K562 (cell line): ENCODE measurements around the gene CD68. TPM values are rescaled to one million over a fixed set of nuclear protein-coding genes. Genes with fewer than 3 reads are reported as not detected.

Source experiments
- BRD9 ChIP-seq: fragments of 450-650 bp; IDR thresholded peaks from 2 replicates; pipeline ENCODE4 v1.6.1; 2018; ENCODE audit warnings: low read depth; ENCODE audit not compliant: partially characterized antibody
- CBFA2T2 ChIP-seq: fragments of 450-650 bp; conservative IDR thresholded peaks from 2 replicates; pipeline ENCODE4 v1.6.1; 2017; ENCODE audit warnings: mild to moderate bottlenecking
- HDAC1 ChIP-seq, 2 experiments: fragments of 450-650 bp; IDR thresholded peaks; 2 replicates each; pipeline ENCODE4 v1.6.1; 2016 to 2017; ENCODE audit warnings: inconsistent platforms in 1 of 2, mild to moderate bottlenecking in 1 of 2, moderate library complexity in 1 of 2
- ILF3 ChIP-seq: fragments of 450-650 bp; IDR thresholded peaks from 2 replicates; pipeline ENCODE4 v1.6.1; 2018; ENCODE audit warnings: antibody characterized with exemption, mild to moderate bottlenecking, moderate library complexity, borderline replicate concordance
- KDM4B ChIP-seq, 2 experiments: fragments of 450-650 bp in 1 of 2; sonication (generic) in 1 of 2; IDR thresholded peaks; 2 replicates each; pipeline ENCODE4 v1.6.1; 2016 to 2017; ENCODE audit warnings: borderline replicate concordance in 2 of 2, antibody characterized with exemption in 1 of 2, low read depth in 1 of 2, mild to moderate bottlenecking in 1 of 2
- MXD1 ChIP-seq: fragments of 250-450 bp; sonication (Bioruptor Pico); IDR thresholded peaks from 2 replicates; pipeline ENCODE4 v1.8.0; 2021; ENCODE audit warnings: borderline replicate concordance, mild to moderate bottlenecking, moderate library complexity; ENCODE audit not compliant: poor library complexity, severe bottlenecking
- MYC ChIP-seq, 2 experiments: fragments of 250-450 bp in 1 of 2; sonication (Bioruptor Pico) in 1 of 2; IDR thresholded peaks; 2 replicates each; pipeline versions ENCODE4 v1.5.1 to v1.6.1; 2012 to 2021; ENCODE audit warnings: low read depth in 2 of 2, borderline replicate concordance in 1 of 2, improper control_type of control experiment in 1 of 2, low read length in 1 of 2, mild to moderate bottlenecking in 1 of 2, moderate library complexity in 1 of 2
- PHF20 ChIP-seq: fragments of 450-650 bp; IDR thresholded peaks from 2 replicates; pipeline ENCODE4 v1.6.1; 2018; ENCODE audit not compliant: partially characterized antibody
- SPI1 ChIP-seq: IDR thresholded peaks from 2 replicates; pipeline ENCODE4 v1.6.1; 2011; ENCODE audit warnings: low read depth, low read length, control low read depth, borderline replicate concordance
- TEAD1 ChIP-seq, 2 experiments: fragments of 450-650 bp in 1 of 2; sonication (generic) in 1 of 2; formaldehyde crosslinking; IDR thresholded peaks; 2 replicates each; pipeline versions ENCODE4 v1.4.0 to v1.8.0; 2020 to 2022; ENCODE audit warnings: mild to moderate bottlenecking in 2 of 2, missing genetic modification reagents in 1 of 2
- YY1 ChIP-seq, 3 experiments: IDR thresholded peaks; 2 replicates each; pipeline ENCODE4 v1.6.1; 2011; ENCODE audit warnings: low read length in 2 of 3, mild to moderate bottlenecking in 2 of 3, moderate library complexity in 2 of 3, borderline replicate concordance in 1 of 3, control low read depth in 1 of 3, low read depth in 1 of 3; ENCODE audit not compliant: insufficient read depth in 3 of 3, insufficient replicate concordance in 2 of 3, control insufficient read depth in 1 of 3, insufficient read length in 1 of 3; ENCODE audit errors: extremely low read depth in 1 of 3
- ZFX ChIP-seq: sonication (generic); formaldehyde crosslinking; IDR thresholded peaks from 2 replicates; pipeline ENCODE4 v1.8.0; 2022; ENCODE audit warnings: mild to moderate bottlenecking, missing genetic modification reagents, moderate library complexity
- ZNF224 ChIP-seq: sonication (generic); formaldehyde crosslinking; IDR thresholded peaks from 2 replicates; pipeline ENCODE4 v1.8.0; 2022; ENCODE audit warnings: mild to moderate bottlenecking, missing genetic modification reagents
- ZNF239 ChIP-seq: fragments of 250-450 bp; sonication (Bioruptor Pico); IDR thresholded peaks from 2 replicates; pipeline ENCODE4 v1.4.0; 2020; ENCODE audit warnings: mild to moderate bottlenecking
- polyA plus RNA-seq, 8 experiments: library from polyadenylated mRNA; depleted of rRNA in 4 of 8; stranded (reverse) in 5 of 8; unstranded in 3 of 8; fragments of >200 nt; fragmentation: Nextera tagmentation in 2 of 8; fragmentation: Illumina TruSeq in 1 of 8; extraction: Ambion mirVana in 2 of 8; extraction: Trizol in 1 of 8; gene quantifications; 2 replicates each; pipeline versions ENCODE4 v1.2.1 to v1.2.3, GENCODE V29; 2011 to 2014; ENCODE audit warnings: inconsistent platforms in 1 of 8, missing spikeins in 1 of 8
- total RNA-seq, 7 experiments: library from RNA; depleted of rRNA in 6 of 7; stranded (reverse); fragments of >200 nt in 6 of 7; fragmentation: Illumina TruSeq in 2 of 7; extraction: Trizol in 2 of 7; gene quantifications; 2 replicates each; pipeline versions ENCODE4 v1.2.1 to v1.2.3, GENCODE V29; 2011 to 2021; ENCODE audit warnings: low replicate concordance in 1 of 7
- TF ChIP-seq, protein P1 (sequence below): fragments of 450-650 bp; formaldehyde crosslinking; IDR thresholded peaks from 2 replicates; pipeline ENCODE4 v1.4.0; 2020; ENCODE audit warnings: mild to moderate bottlenecking
- TF ChIP-seq, protein P2 (sequence below): fragments of 450-650 bp; IDR thresholded peaks from 2 replicates; pipeline ENCODE4 v1.6.1; 2018; ENCODE audit not compliant: partially characterized antibody
- TF ChIP-seq, protein P3 (sequence below): fragments of 450-650 bp; IDR thresholded peaks from 2 replicates; pipeline ENCODE4 v1.6.1; 2014; ENCODE audit warnings: low read depth, mild to moderate bottlenecking, moderate library complexity, borderline replicate concordance

CD68 gene
- total and polyA plus RNA-seq, 9 of the 15 experiments (the other 6 are each of a cell fraction or from before 2014, with no cell fraction given), result 28.2 to 89.8 (median 37.7) TPM

GRCh38 chr17:7572338-7572587, 7.2 kb upstream of the CD68 start (continued):
- TF ChIP-seq SPI1 (peak; percentile 77), HDAC1 (IDR thresholded peaks at IDR 0.05) (0 out of 4 replicates have a peak, but pooled peaks of 1 of the 2 experiments have one; percentile 2), BRD9 (no peak), PHF20 (peak; percentile 35), ILF3 (no peak), KDM4B (IDR thresholded peaks at IDR 0.05; ENCODE audit: borderline replicate concordance in 2 of 2, low read depth in 1 of 2) (no peak), ZFX (peak; percentile 91), YY1 (IDR thresholded peaks at IDR 0.05; ENCODE audit: borderline replicate concordance in 1 of 3, control insufficient read depth in 1 of 3, extremely low read depth in 1 of 3, insufficient read depth in 3 of 3, insufficient read length in 1 of 3, insufficient replicate concordance in 2 of 3, low read depth in 1 of 3, low read length in 2 of 3) (peak; percentile 87 to 95 (median 95)), MXD1 (CRISPR knock-in tag) (peak; percentile 87), ZNF224 (no peak), ZNF239 (CRISPR knock-in tag) (no peak), CBFA2T2 (peak; percentile 54), MYC (IDR thresholded peaks at IDR 0.05; ENCODE audit: low read depth, low read length) (peak; percentile 100), MYC (CRISPR knock-in tag; IDR thresholded peaks at IDR 0.05; ENCODE audit: borderline replicate concordance, low read depth) (peak; percentile 76; the same call in 1 of the 2 replicates), TEAD1 (CRISPR knock-in tag; IDR thresholded peaks at IDR 0.05) (peak in 1 of 2 experiments; percentile 54; a peak in 1 of 4 replicates)
- TF ChIP-seq, protein P1, sequence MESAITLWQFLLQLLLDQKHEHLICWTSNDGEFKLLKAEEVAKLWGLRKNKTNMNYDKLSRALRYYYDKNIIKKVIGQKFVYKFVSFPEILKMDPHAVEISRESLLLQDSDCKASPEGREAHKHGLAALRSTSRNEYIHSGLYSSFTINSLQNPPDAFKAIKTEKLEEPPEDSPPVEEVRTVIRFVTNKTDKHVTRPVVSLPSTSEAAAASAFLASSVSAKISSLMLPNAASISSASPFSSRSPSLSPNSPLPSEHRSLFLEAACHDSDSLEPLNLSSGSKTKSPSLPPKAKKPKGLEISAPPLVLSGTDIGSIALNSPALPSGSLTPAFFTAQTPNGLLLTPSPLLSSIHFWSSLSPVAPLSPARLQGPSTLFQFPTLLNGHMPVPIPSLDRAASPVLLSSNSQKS (CRISPR knock-in tag), result no peak
- TF ChIP-seq, protein P2, sequence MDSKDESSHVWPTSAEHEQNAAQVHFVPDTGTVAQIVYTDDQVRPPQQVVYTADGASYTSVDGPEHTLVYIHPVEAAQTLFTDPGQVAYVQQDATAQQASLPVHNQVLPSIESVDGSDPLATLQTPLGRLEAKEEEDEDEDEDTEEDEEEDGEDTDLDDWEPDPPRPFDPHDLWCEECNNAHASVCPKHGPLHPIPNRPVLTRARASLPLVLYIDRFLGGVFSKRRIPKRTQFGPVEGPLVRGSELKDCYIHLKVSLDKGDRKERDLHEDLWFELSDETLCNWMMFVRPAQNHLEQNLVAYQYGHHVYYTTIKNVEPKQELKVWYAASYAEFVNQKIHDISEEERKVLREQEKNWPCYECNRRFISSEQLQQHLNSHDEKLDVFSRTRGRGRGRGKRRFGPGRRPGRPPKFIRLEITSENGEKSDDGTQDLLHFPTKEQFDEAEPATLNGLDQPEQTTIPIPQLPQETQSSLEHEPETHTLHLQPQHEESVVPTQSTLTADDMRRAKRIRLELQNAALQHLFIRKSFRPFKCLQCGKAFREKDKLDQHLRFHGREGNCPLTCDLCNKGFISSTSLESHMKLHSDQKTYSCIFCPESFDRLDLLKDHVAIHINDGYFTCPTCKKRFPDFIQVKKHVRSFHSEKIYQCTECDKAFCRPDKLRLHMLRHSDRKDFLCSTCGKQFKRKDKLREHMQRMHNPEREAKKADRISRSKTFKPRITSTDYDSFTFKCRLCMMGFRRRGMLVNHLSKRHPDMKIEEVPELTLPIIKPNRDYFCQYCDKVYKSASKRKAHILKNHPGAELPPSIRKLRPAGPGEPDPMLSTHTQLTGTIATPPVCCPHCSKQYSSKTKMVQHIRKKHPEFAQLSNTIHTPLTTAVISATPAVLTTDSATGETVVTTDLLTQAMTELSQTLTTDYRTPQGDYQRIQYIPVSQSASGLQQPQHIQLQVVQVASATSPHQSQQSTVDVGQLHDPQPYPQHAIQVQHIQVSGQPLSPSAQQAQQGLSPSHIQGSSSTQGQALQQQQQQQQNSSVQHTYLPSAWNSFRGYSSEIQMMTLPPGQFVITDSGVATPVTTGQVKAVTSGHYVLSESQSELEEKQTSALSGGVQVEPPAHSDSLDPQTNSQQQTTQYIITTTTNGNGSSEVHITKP, result peak; percentile 10
- TF ChIP-seq, protein P3, sequence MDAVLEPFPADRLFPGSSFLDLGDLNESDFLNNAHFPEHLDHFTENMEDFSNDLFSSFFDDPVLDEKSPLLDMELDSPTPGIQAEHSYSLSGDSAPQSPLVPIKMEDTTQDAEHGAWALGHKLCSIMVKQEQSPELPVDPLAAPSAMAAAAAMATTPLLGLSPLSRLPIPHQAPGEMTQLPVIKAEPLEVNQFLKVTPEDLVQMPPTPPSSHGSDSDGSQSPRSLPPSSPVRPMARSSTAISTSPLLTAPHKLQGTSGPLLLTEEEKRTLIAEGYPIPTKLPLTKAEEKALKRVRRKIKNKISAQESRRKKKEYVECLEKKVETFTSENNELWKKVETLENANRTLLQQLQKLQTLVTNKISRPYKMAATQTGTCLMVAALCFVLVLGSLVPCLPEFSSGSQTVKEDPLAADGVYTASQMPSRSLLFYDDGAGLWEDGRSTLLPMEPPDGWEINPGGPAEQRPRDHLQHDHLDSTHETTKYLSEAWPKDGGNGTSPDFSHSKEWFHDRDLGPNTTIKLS, result peak; percentile 52; the same call in 1 of the 2 replicates
